HCT116 (cell line): ENCODE data around the gene DNM3.

ENCODE experiments used
- CTCF ChIP-seq, 3 experiments: fragments of 200-600 bp in 1 of 3; sonication (generic) in 1 of 3; IDR thresholded peaks in 2 of 3; conservative IDR thresholded peaks in 1 of 3; 2 replicates each; pipeline ENCODE4 v1.5.1; 2012 to 2017; ENCODE audit warnings: low read depth in 2 of 3, low read length in 2 of 3, antibody characterized with exemption in 1 of 3, borderline replicate concordance in 1 of 3, control low read depth in 1 of 3, mild to moderate bottlenecking in 1 of 3, mixed read lengths in 1 of 3, mixed run types in 1 of 3, moderate library complexity in 1 of 3; ENCODE audit not compliant: insufficient read depth in 1 of 3
- POLR2AphosphoS5 ChIP-seq: IDR thresholded peaks from 2 replicates; pipeline ENCODE4 v1.6.1; 2011; ENCODE audit warnings: mild to moderate bottlenecking, low read depth, low read length, moderate library complexity
- SP1 ChIP-seq: IDR thresholded peaks from 2 replicates; pipeline ENCODE4 v1.6.1; 2012; ENCODE audit warnings: low read depth

- TF ChIP-seq SP1 (no peak), POLR2AphosphoS5 (no peak), CTCF (IDR thresholded peaks at IDR 0.05 in 2 of 3, conservative IDR thresholded peaks at IDR 0.05 in 1 of 3; ENCODE audit: borderline replicate concordance in 1 of 3, insufficient read depth in 1 of 3, low read depth in 2 of 3, low read length in 2 of 3) (no peak)
These were observed 609.2 kb downstream of the DNM3 start for GRCh38 chr1:172450524-172450885.
